Heart left ventricle (tissue), 16 donors: Measurements from ENCODE around the gene PSMG3. TPM values are rescaled to one million over a fixed set of nuclear protein-coding genes. Genes with fewer than 3 reads are reported as not detected.

Source experiments
- ATAC-seq, 4 donors: fragments of 200-7000 bp; cut with Tn5 transposase; one replicate each; pipeline ENCODE4 v1.9.1; 2020 to 2022; ENCODE audit warnings: moderate library complexity in 4 of 4, mild to moderate bottlenecking in 3 of 4, moderate number of reproducible peaks in 1 of 4
- DNase-seq, 5 donors: peaks; one replicate each; pipeline ENCODE4 v3.0.0-alpha.2; 2020
- H3K27ac ChIP-seq, 12 donors: fragments of 200-600 bp; sonication (generic) in 4 of 12; one replicate each; pipeline versions ENCODE4 v1.5.0 to v1.8.0; 2016 to 2022; ENCODE audit warnings: mild to moderate bottlenecking in 2 of 12
- H3K27me3 ChIP-seq, 9 donors: fragments of 200-600 bp; sonication (generic) in 2 of 9; one replicate each; pipeline versions ENCODE4 v1.5.1 to v1.8.0; 2016 to 2022; ENCODE audit warnings: mild to moderate bottlenecking in 3 of 9
- H3K36me3 ChIP-seq, 9 donors: fragments of 200-600 bp; sonication (generic) in 2 of 9; one replicate each; pipeline versions ENCODE4 v1.5.0 to v1.8.0; 2018 to 2022; ENCODE audit warnings: mild to moderate bottlenecking in 2 of 9
- H3K4me1 ChIP-seq, 12 donors: fragments of 200-600 bp; sonication (generic) in 4 of 12; one replicate each; pipeline versions ENCODE4 v1.5.0 to v1.8.0; 2016 to 2022; ENCODE audit warnings: mild to moderate bottlenecking in 3 of 12
- H3K4me3 ChIP-seq, 12 donors: fragments of 200-600 bp; sonication (generic) in 4 of 12; one replicate each; pipeline versions ENCODE4 v1.5.0 to v1.8.0; 2017 to 2022; ENCODE audit warnings: mild to moderate bottlenecking in 9 of 12, moderate library complexity in 4 of 12
- H3K9me3 ChIP-seq, 12 donors: fragments of 200-600 bp; sonication (generic) in 4 of 12; one replicate each; pipeline versions ENCODE4 v1.5.0 to v1.8.0; 2016 to 2022; ENCODE audit warnings: mild to moderate bottlenecking in 1 of 12
- CTCF ChIP-seq, 12 donors: fragments of 200-600 bp; sonication (generic) in 4 of 12; IDR thresholded peaks; one replicate each; pipeline versions ENCODE4 v1.5.0 to v1.8.0; 2018 to 2022; ENCODE audit warnings: antibody characterized with exemption in 12 of 12, mild to moderate bottlenecking in 5 of 12
- POLR2A ChIP-seq, 2 donors: fragments of 450-650 bp; IDR thresholded peaks; one replicate each; pipeline ENCODE4 v1.6.1; 2017; ENCODE audit warnings: antibody characterized with exemption in 2 of 2, mild to moderate bottlenecking in 2 of 2, moderate library complexity in 2 of 2
- WGBS, 4 donors: extraction: QIAGEN DNeasy Blood & Tissue Kit in 2 of 4; methylation state at CpG; one replicate each; pipeline versions ENCODE4 v1.1.5 to v1.1.7; 2013 to 2018; 5-methylcytosine and 5-hydroxymethylcytosine counted together
- intact Hi-C, 10 donors: fragments of 100-400 bp; cut with DNase I; formaldehyde crosslinking; loops; one replicate each; pipeline versions ENCODE4 v1.11.1 to v1.14.2; 2022
- polyA plus RNA-seq, 2 donors: library from polyadenylated mRNA; stranded (reverse); fragments of 200-250 nt; gene quantifications; one replicate each; pipeline ENCODE4 v1.2.3, GENCODE V29; 2013
- total RNA-seq, 9 donors: library from RNA; depleted of rRNA in 2 of 9; stranded (reverse); fragments of >200 nt in 2 of 9; fragmentation: NEBNext Ultra II Directional in 3 of 9; extraction: Animal tissue kit (Norgen Biotek cat#: 25700) in 3 of 9; gene quantifications; one replicate each; pipeline versions ENCODE4 v1.1.0 to v1.2.4, GENCODE V29; 2016 to 2023
- donor health status: ischemic (EF 13 %, LVEDD 7.1; RV severe dilation, severe dysfunction).
- donor health status: healthy with polysubstance abuse.
- donor health status: DM: no; HTN: yes; CAD: no.
- donor health status: DM: no; HTN: no; CAD: no.
- donor health status: ischemic (EF 25% LVEDD 6.9; RV normal size, moderate dysfunction).
- donor health status: ischemic (EF 25% LVEDD 5.7; RV mildly dilated, moderate dysfunction).
- donor health status: healthy.
- donor health status: DM: yes; HTN: yes; CAD: no.
- donor health status: ischemic (EF 35%, LVEDD 5.7; RV mildly dilated, moderate dysfunction).
- donor health status: nonischemic (EF 11% LVEDD 7.7; RV severe dilation, severe dysfunction).
- donor health status: DM: yes; HTN: yes; CAD: no.
- donor health status: PGD.
- donor health status: ischemic (EF 29% LVEDD 5.4; RV normal size, mild dysfunction).
- donor health status: nonischemic (EF 23%, LVEDD 6.1; RV moderate dilation, normal function).

PSMG3 gene
- total and polyA plus RNA-seq, 11 donors, result 7.3 to 36.5 (median 13.8) TPM

- H3K4me3 ChIP-seq, result no peak overlapping the region
- H3K27ac ChIP-seq, result no peak overlapping the region
- H3K9me3 ChIP-seq, result no peaks in the 10 kb centered on the region
- WGBS, 4 donors, result 78 to 85% (median 83%) methylated on average over 35 to 41 of the region's 41 CpGs
- no peaks in the 10 kb centered on the region for H3K4me1 ChIP-seq
- ATAC-seq, result no peak
- peaks cover 0 to 31% (median 0%) of the 10 kb centered on the region in 9 donors for H3K27me3 ChIP-seq
- no peak for TF ChIP-seq CTCF (IDR thresholded peaks at IDR 0.05)
- TF ChIP-seq POLR2A (IDR thresholded peaks at IDR 0.05), result no peak
- H3K36me3 ChIP-seq, result no peaks in the 10 kb centered on the region
- intact Hi-C loops, result no loop called here
- peak in 1 of 5 donors; percentile 38 for DNase-seq
Measured at GRCh38 chr7:1603346-1604225, 33.8 kb upstream of the PSMG3 start.

GRCh38 chr7:1602386-1602785 lies 32.6 kb upstream of the PSMG3 start:
- no peak for ATAC-seq

GRCh38 chr7:1601956-1602355 lies 32.1 kb upstream of the PSMG3 start:
- Histone ChIP-seq H3K9me3 (no peaks in the 10 kb centered on the region), H3K4me3 (no peak overlapping the region), H3K27me3 (peaks cover 0 to 35% (median 6%) of the 10 kb centered on the region in 9 donors), H3K27ac (no peak overlapping the region), H3K36me3 (no peaks in the 10 kb centered on the region), H3K4me1 (no peaks in the 10 kb centered on the region)
- DNase-seq (peak in 1 of 5 donors; percentile 42), ATAC-seq (no peak)
- 80 to 86% (median 84%) methylated on average over 20 to 24 of the region's 24 CpGs for WGBS, 4 donors
- TF ChIP-seq CTCF (IDR thresholded peaks at IDR 0.05) (no peak), POLR2A (IDR thresholded peaks at IDR 0.05) (no peak)
- intact Hi-C loops, result no loop called here

More at GRCh38 chr7:1602386-1602785, 32.6 kb upstream of the PSMG3 start:
- Histone ChIP-seq H3K27me3 (peaks cover 0 to 31% (median 2%) of the 10 kb centered on the region in 9 donors), H3K27ac (no peak overlapping the region), H3K36me3 (no peaks in the 10 kb centered on the region), H3K4me3 (no peak overlapping the region), H3K4me1 (no peaks in the 10 kb centered on the region), H3K9me3 (no peaks in the 10 kb centered on the region)
- intact Hi-C loops, result no loop called here
- TF ChIP-seq CTCF (IDR thresholded peaks at IDR 0.05) (no peak), POLR2A (IDR thresholded peaks at IDR 0.05) (no peak)
- DNase-seq, result no peak
- WGBS, 4 donors, result 88 to 94% (median 91%) methylated on average over 14 to 15 of the region's 15 CpGs

GRCh38 chr7:1599640-1600395 lies 30.0 kb upstream of the PSMG3 start:
- DNase-seq (no peak), ATAC-seq (no peak)
- intact Hi-C loops, result no loop called here

More at GRCh38 chr7:1599640-1600395, 30.0 kb upstream of the PSMG3 start:
- no peaks in the 10 kb centered on the region for H3K4me1 ChIP-seq
- H3K9me3 ChIP-seq, result no peaks in the 10 kb centered on the region
- WGBS, 4 donors, result 83 to 86% (median 85%) methylated on average over 23 to 29 of the region's 29 CpGs
- no peak for TF ChIP-seq CTCF (IDR thresholded peaks at IDR 0.05)
- TF ChIP-seq POLR2A (IDR thresholded peaks at IDR 0.05), result no peak
- peaks cover 0 to 38% (median 15%) of the 10 kb centered on the region in 9 donors for H3K27me3 ChIP-seq
- H3K27ac ChIP-seq, result no peak overlapping the region
- no peaks in the 10 kb centered on the region for H3K36me3 ChIP-seq
- H3K4me3 ChIP-seq, result no peak overlapping the region
